NCI-H748 (cell line): Measurements from ENCODE around the gene GHSR.

ENCODE experiments used
- DNase-seq: peaks from one replicate; lab custom pipeline; 2025; ENCODE audit not compliant: unreplicated experiment; lab: John Stamatoyannopoulos, UW

The GHSR gene

DNA sequence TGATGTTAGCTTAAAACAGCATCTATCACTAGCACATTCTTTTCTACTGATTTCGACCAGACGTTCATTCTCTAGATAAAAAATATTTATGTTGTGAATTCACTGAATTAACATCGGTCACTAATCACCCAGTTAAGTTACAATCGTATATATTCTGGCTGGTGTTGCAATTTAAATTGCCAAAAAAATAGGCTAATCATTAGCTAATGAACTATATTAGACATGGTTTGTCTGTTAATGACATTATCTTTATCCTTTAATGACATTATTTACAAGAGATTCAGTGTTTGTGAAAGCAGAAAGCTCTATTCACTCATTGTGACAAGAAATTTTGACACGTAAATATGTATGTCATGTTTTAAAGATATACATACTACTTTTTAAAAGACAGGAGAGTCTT lies 6.7 kb downstream of the GHSR start:
- DNase-seq, result no peak

GRCh38 chr3:172438186-172438585 lies 10.1 kb downstream of the GHSR start:
- no peak for DNase-seq

GRCh38 chr3:172437713-172438112 lies 10.5 kb downstream of the GHSR start:
- no peak for DNase-seq

DNA sequence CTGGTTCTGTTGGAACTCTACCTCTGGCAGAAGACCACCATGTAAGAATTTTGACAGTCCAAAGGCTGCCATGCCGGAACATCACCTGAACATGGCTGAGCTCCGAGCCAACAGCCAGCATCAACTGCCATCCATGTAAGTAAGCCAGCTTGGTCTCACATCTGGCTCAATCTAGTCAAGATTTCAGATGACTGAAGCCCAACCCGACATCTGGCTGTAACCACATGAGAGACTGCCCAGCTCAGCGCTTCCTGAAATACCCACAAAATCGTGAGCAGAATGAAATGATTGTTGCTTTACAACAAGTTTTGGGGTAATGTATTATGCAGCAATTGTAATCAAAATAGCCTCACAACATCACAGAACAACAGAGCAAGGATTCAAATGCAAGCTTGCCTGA lies 32.9 kb downstream of the GHSR start:
- no peak for DNase-seq

DNA sequence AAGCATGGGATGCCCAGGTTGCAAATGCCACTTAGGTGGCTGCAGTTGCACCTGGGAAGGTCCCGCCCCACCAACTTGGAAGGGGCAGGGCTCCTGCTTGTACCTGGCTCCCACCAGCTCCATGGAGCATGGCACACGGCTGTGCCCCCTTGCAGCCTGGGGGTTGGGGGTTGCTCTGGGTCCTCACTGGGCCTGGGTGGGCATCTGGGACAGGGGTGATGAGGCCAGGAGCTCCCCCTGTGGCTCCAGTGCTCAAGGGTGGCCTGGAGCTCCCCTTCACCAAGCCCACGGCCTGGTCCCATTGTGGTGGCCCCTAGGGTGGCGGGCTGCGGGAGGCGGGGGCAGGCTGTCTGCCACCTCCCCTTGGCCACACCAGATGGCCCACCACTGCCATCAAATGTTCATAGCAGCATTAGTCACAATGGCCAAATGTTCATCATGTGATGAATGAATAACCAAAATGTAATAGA lies 36.7 kb downstream of the GHSR start:
- no peak for DNase-seq

GRCh38 chr3:172410702-172411477 lies 37.4 kb downstream of the GHSR start:
- no peak for DNase-seq

GRCh38 chr3:172407872-172408271 lies 40.4 kb downstream of the GHSR start:
- DNase-seq, result no peak

GRCh38 chr3:172405914-172406313 lies 42.3 kb downstream of the GHSR start:
- no peak for DNase-seq

DNA sequence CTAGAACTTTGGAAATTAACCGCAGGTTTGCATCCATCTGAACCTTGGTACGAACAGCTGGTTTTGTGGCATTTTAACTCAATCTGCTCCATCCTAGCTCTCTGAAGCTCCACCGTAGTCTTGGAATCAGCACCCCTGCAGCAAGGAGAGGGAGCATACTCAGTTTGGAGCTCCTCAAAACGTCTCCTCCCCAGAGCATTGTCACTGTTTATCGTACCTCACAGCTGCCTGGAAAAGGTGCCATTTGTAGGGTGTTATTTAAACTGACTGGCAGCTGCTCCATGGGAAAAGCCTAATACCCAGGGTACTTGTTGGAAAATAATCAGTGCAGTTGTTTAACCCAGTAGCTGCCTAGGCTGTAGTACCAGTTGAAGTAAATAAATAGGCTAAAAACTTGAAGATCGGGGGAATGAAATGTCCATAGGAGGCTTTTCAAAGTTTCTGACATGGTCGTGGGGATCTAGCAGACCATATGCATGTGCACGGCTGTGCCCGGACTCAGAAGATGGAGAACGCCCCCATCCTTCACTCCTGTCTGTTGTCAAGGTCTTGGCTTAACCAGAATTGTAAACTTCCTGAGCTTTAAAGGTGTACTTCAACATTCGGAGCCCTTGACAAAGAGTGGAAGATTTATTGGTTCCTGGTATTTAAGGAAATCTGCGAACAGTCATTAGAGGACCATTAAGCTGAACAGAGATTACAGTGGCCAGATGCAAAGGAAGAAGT lies 43.9 kb downstream of the GHSR start:
- no peak for DNase-seq

- no peak for DNase-seq
Measured at GRCh38 chr3:172402892-172403643, 45.2 kb downstream of the GHSR start.

- DNase-seq, result no peak
Measured at GRCh38 chr3:172402090-172402489, 46.2 kb downstream of the GHSR start.

DNA sequence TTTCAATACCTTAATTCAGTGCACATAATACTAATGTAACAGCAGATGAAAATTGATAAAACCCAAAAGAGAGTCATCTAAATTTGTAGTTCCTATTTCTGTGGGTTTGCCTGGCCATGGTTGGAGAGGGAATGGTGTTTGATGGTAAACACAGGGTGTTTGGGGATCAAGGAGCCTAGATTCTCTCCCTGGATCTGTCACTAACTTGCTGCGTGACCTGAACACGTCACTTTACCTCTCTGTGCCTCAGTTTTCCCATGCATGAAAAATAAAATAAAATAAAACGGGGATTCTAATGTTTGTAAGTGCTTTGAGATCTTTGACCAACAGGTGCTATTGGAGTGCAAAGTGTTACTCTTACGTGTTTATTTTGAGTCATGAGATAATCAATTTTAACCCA lies 49.8 kb downstream of the GHSR start:
- DNase-seq, result no peak

GRCh38 chr3:172397716-172398405 lies 50.4 kb downstream of the GHSR start:
- peak; percentile 3 for DNase-seq

- DNase-seq, result no peak
Measured at GRCh38 chr3:172396400-172396799, 51.9 kb downstream of the GHSR start.

DNA sequence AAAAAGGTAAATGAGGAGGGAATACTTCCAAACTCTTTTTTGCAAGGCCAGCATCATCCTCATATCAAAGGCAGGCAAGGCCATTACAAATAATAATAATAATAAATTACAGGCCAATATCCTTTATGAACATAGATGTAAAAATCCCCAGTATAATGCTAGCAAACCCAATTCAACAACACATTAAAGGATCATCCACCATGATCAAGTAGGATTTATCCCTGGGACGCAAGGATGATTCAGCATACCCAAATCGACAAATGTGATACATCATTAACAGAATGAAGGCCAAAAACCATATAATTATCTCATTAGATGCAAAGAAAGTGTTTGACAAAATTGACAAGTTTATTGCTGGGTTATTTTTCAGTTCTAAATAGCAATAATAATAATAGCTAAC lies 53.6 kb downstream of the GHSR start:
- no peak for DNase-seq
